ENCODE data around the gene CCL4L2.
"Not testable (repeated sequence)": the region's sequence is repeated elsewhere in the genome, so short reads cannot be mapped to it uniquely, and the experiment has no call there.

DNA sequence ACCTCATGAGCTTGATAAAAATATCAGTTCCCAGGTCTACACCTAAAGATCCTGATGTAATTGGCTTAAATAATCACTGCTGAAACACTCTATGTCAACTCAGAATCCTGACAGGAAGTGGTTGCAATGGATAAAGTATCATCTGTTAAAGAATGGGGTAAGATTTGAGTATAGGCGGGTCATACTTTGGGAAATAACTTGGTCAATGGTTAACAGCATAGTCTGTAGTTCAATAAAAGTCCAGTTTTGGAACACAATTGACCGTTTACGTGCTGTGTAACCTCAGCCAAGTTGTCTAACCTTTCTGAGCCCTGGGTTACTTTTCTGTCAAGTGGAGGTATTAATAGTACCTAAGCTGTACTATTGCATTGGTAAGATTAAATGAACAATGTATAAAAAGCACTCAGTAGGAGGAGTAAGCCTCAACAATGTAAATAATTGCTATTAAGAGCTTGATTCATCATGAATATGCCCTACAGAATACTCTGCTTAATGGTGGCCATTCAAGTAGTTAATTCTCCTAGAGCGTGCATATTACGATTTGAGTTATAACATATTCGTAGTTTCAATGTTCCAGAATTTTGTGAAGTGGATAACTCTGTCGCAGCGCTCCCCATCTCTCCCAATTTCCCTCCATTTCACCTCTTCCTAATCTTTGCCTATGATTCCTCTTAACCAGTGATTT lies 16.6 kb upstream of the CCL4L2 start:
- TF ChIP-seq, protein P1, sequence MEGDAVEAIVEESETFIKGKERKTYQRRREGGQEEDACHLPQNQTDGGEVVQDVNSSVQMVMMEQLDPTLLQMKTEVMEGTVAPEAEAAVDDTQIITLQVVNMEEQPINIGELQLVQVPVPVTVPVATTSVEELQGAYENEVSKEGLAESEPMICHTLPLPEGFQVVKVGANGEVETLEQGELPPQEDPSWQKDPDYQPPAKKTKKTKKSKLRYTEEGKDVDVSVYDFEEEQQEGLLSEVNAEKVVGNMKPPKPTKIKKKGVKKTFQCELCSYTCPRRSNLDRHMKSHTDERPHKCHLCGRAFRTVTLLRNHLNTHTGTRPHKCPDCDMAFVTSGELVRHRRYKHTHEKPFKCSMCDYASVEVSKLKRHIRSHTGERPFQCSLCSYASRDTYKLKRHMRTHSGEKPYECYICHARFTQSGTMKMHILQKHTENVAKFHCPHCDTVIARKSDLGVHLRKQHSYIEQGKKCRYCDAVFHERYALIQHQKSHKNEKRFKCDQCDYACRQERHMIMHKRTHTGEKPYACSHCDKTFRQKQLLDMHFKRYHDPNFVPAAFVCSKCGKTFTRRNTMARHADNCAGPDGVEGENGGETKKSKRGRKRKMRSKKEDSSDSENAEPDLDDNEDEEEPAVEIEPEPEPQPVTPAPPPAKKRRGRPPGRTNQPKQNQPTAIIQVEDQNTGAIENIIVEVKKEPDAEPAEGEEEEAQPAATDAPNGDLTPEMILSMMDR (IDR thresholded peaks at IDR 0.05) = not testable (repeated sequence)
- not testable (repeated sequence) for TF ChIP-seq POLR2A (IDR thresholded peaks at IDR 0.05)
